Liver (tissue), 3 donors: ENCODE measurements around the gene SIX4.

ENCODE experiments used
- FOXA1 ChIP-seq: IDR thresholded peaks from 2 replicates; pipeline ENCODE4 v1.6.1; 2016; ENCODE audit warnings: antibody characterized with exemption
- GABPA ChIP-seq, 2 donors: IDR thresholded peaks in 1 of 2; conservative IDR thresholded peaks in 1 of 2; 2 replicates each; pipeline ENCODE4 v1.6.1; 2016; ENCODE audit warnings: antibody characterized with exemption in 2 of 2, mild to moderate bottlenecking in 1 of 2, moderate library complexity in 1 of 2
- HNF4A ChIP-seq, 2 donors: conservative IDR thresholded peaks; 2 replicates each; pipeline ENCODE4 v1.6.1; 2016; ENCODE audit warnings: antibody characterized with exemption in 2 of 2, mild to moderate bottlenecking in 2 of 2
- JUND ChIP-seq, 2 donors: IDR thresholded peaks; 2 replicates each; pipeline ENCODE4 v1.6.1; 2016; ENCODE audit warnings: antibody characterized with exemption in 2 of 2
- SP1 ChIP-seq: IDR thresholded peaks from 2 replicates; pipeline ENCODE4 v1.6.1; 2018; ENCODE audit warnings: antibody characterized with exemption, mild to moderate bottlenecking
- YY1 ChIP-seq: IDR thresholded peaks from 2 replicates; pipeline ENCODE4 v1.6.1; 2016; ENCODE audit warnings: antibody characterized with exemption, mild to moderate bottlenecking
- TF ChIP-seq, protein P1 (sequence below): fragments of 150-350 bp; IDR thresholded peaks from 2 replicates; pipeline ENCODE4 v1.5.1; 2017; ENCODE audit warnings: improper control_type of control experiment, low read depth, low read length; ENCODE audit not compliant: missing input control
- TF ChIP-seq, protein P2 (sequence below): IDR thresholded peaks from 2 replicates; pipeline ENCODE4 v1.6.1; 2016; ENCODE audit warnings: antibody characterized with exemption
- TF ChIP-seq, protein P3 (sequence below): IDR thresholded peaks from 2 replicates; pipeline ENCODE4 v1.6.1; 2016; ENCODE audit warnings: antibody characterized with exemption, mild to moderate bottlenecking
- TF ChIP-seq, protein P4 (sequence below): IDR thresholded peaks from 2 replicates; pipeline ENCODE4 v1.6.1; 2016; ENCODE audit warnings: antibody characterized with exemption
- donor health status: healthy.
- donor health status: healthy.

DNA sequence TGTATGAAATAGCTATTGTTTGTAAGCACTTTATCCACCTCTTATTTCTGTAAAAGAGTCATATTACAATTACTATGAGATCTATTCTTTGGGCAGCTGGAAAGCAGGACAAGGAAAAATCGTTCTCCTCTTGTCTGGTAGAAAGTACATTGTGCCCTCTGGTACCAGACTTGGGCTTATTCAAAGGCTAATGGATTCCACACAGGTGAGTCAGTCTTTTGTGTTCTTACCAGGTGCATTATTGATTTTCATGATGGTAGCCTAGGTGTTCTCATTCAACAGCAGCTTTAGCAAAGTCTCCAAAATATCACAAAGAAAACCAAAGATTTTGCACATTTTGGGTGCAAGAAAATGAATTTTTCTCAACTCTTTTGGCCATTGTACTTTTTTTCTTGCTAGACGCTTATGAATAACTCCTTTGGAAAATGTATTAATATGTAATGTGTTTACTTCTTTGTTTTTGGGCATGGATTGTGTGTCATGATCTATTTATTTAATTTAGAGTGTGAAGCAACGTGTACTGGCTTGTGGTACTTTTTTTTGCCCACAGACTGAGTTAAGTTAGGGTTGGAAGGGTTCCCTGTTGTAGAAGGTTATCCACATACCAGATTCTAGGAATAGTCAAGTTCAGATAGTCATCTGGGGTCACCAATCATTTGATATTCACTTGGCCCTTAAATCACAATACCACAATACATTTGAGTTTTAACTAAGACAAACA is 36.7 kb upstream of the SIX4 start:
- TF ChIP-seq, protein P1, sequence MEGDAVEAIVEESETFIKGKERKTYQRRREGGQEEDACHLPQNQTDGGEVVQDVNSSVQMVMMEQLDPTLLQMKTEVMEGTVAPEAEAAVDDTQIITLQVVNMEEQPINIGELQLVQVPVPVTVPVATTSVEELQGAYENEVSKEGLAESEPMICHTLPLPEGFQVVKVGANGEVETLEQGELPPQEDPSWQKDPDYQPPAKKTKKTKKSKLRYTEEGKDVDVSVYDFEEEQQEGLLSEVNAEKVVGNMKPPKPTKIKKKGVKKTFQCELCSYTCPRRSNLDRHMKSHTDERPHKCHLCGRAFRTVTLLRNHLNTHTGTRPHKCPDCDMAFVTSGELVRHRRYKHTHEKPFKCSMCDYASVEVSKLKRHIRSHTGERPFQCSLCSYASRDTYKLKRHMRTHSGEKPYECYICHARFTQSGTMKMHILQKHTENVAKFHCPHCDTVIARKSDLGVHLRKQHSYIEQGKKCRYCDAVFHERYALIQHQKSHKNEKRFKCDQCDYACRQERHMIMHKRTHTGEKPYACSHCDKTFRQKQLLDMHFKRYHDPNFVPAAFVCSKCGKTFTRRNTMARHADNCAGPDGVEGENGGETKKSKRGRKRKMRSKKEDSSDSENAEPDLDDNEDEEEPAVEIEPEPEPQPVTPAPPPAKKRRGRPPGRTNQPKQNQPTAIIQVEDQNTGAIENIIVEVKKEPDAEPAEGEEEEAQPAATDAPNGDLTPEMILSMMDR, result no peak
- TF ChIP-seq, protein P2, sequence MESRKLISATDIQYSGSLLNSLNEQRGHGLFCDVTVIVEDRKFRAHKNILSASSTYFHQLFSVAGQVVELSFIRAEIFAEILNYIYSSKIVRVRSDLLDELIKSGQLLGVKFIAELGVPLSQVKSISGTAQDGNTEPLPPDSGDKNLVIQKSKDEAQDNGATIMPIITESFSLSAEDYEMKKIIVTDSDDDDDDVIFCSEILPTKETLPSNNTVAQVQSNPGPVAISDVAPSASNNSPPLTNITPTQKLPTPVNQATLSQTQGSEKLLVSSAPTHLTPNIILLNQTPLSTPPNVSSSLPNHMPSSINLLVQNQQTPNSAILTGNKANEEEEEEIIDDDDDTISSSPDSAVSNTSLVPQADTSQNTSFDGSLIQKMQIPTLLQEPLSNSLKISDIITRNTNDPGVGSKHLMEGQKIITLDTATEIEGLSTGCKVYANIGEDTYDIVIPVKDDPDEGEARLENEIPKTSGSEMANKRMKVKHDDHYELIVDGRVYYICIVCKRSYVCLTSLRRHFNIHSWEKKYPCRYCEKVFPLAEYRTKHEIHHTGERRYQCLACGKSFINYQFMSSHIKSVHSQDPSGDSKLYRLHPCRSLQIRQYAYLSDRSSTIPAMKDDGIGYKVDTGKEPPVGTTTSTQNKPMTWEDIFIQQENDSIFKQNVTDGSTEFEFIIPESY, result no peak
- TF ChIP-seq SP1, result no peak
- TF ChIP-seq, protein P3, sequence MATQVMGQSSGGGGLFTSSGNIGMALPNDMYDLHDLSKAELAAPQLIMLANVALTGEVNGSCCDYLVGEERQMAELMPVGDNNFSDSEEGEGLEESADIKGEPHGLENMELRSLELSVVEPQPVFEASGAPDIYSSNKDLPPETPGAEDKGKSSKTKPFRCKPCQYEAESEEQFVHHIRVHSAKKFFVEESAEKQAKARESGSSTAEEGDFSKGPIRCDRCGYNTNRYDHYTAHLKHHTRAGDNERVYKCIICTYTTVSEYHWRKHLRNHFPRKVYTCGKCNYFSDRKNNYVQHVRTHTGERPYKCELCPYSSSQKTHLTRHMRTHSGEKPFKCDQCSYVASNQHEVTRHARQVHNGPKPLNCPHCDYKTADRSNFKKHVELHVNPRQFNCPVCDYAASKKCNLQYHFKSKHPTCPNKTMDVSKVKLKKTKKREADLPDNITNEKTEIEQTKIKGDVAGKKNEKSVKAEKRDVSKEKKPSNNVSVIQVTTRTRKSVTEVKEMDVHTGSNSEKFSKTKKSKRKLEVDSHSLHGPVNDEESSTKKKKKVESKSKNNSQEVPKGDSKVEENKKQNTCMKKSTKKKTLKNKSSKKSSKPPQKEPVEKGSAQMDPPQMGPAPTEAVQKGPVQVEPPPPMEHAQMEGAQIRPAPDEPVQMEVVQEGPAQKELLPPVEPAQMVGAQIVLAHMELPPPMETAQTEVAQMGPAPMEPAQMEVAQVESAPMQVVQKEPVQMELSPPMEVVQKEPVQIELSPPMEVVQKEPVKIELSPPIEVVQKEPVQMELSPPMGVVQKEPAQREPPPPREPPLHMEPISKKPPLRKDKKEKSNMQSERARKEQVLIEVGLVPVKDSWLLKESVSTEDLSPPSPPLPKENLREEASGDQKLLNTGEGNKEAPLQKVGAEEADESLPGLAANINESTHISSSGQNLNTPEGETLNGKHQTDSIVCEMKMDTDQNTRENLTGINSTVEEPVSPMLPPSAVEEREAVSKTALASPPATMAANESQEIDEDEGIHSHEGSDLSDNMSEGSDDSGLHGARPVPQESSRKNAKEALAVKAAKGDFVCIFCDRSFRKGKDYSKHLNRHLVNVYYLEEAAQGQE, result no peak
- no peak for TF ChIP-seq JUND (IDR thresholded peaks at IDR 0.05)
- TF ChIP-seq YY1, result no peak
- no peak for TF ChIP-seq FOXA1
- no peak for TF ChIP-seq GABPA (IDR thresholded peaks at IDR 0.05 in 1 of 2, conservative IDR thresholded peaks at IDR 0.05 in 1 of 2)
- TF ChIP-seq, protein P4, sequence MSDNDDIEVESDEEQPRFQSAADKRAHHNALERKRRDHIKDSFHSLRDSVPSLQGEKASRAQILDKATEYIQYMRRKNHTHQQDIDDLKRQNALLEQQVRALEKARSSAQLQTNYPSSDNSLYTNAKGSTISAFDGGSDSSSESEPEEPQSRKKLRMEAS, result no peak
- TF ChIP-seq HNF4A (conservative IDR thresholded peaks at IDR 0.05), result no peak
